Ovary (tissue), 9 donors: ENCODE measurements around the gene NIPSNAP2. TPM values are rescaled to one million over a fixed set of nuclear protein-coding genes. Genes with fewer than 3 reads are reported as not detected.
"Not testable (repeated sequence)": the region's sequence is repeated elsewhere in the genome, so short reads cannot be mapped to it uniquely, and the experiment has no call there.

Source experiments
- DNase-seq, 5 donors: peaks; one replicate each; pipeline ENCODE4 v3.0.0-alpha.2; 2019 to 2020
- H3K27ac ChIP-seq, 2 donors: fragments of 200-600 bp; one replicate each; pipeline versions ENCODE4 v1.5.1 to v1.8.0; 2019 to 2022
- H3K27me3 ChIP-seq: fragments of 200-600 bp; one replicate; pipeline ENCODE4 v1.8.0; 2022
- H3K36me3 ChIP-seq: fragments of 200-600 bp; sonication (generic); one replicate; pipeline ENCODE4 v1.5.1; 2019
- H3K4me1 ChIP-seq: one replicate; pipeline ENCODE4 v1.8.1; 2013; ENCODE audit warnings: mild to moderate bottlenecking, moderate library complexity; ENCODE audit not compliant: insufficient read depth
- H3K4me3 ChIP-seq: fragments of 200-600 bp; sonication (generic); one replicate; pipeline ENCODE4 v1.5.1; 2017
- H3K9me3 ChIP-seq, 2 donors: fragments of 200-600 bp in 1 of 2; sonication (generic) in 1 of 2; one replicate each; pipeline versions ENCODE4 v1.5.1 to v1.8.1; 2013 to 2019; ENCODE audit warnings: mild to moderate bottlenecking in 1 of 2, moderate library complexity in 1 of 2
- EP300 ChIP-seq: sonication (generic); formaldehyde crosslinking; IDR thresholded peaks from one replicate; pipeline ENCODE4 v1.6.1; 2017; ENCODE audit warnings: antibody characterized with exemption
- POLR2A ChIP-seq: fragments of 450-650 bp; IDR thresholded peaks from one replicate; pipeline ENCODE4 v1.6.1; 2017; ENCODE audit warnings: antibody characterized with exemption, mild to moderate bottlenecking, moderate library complexity
- WGBS, 3 donors: extraction: QIAGEN DNeasy Blood & Tissue Kit in 1 of 3; methylation state at CpG; one replicate each; pipeline versions ENCODE4 v1.1.5 to v1.1.7; 2013 to 2017; 5-methylcytosine and 5-hydroxymethylcytosine counted together
- intact Hi-C, 4 donors: fragments of 100-400 bp; cut with DNase I; formaldehyde crosslinking; loops; one replicate each; pipeline versions ENCODE4 v1.11.0 to v1.15.1; 2022 to 2023
- polyA plus RNA-seq, 2 donors: library from polyadenylated mRNA; stranded (reverse); fragments of 200-250 nt in 1 of 2; fragments of 350-450 nt in 1 of 2; fragmentation: Illumina TruSeq in 1 of 2; extraction: RNeasy Lipid Tissue Mini Kit (QIAGEN cat#74804) in 1 of 2; gene quantifications; one replicate each; pipeline ENCODE4 v1.2.3, GENCODE V29; 2013 to 2014
- total RNA-seq, 7 donors: library from RNA; depleted of rRNA in 2 of 7; stranded (reverse); fragments of >200 nt in 2 of 7; fragmentation: NEBNext Ultra II Directional in 3 of 7; extraction: Animal tissue kit (Norgen Biotek cat#: 25700) in 3 of 7; gene quantifications; one replicate each; pipeline versions ENCODE4 v1.1.0 to v1.2.4, GENCODE V29; 2016 to 2023
- TF ChIP-seq, protein P1 (sequence below), 3 donors: fragments of 450-650 bp in 2 of 3; fragments of 200-600 bp in 1 of 3; IDR thresholded peaks; one replicate each; pipeline versions ENCODE4 v1.5.1 to v1.8.0; 2016 to 2022; ENCODE audit warnings: antibody characterized with exemption in 3 of 3, mild to moderate bottlenecking in 1 of 3
- donor health status: DM: no; HTN: no; CAD: no; lungs with moderate emphysema.
- donor health status: DM: no; HTN: no; CAD: no.
- donor health status: Bipolar disorder and iron deficiency.
- donor health status: DM: yes; HTN: yes; CAD: no.
- donor health status: DM: no; HTN: no; CAD: no.
- donor health status: DM: yes; HTN: yes; CAD: no.

NIPSNAP2 gene
- total and polyA plus RNA-seq, 9 donors = 41.0 to 78.5 (median 56.9) TPM

DNA sequence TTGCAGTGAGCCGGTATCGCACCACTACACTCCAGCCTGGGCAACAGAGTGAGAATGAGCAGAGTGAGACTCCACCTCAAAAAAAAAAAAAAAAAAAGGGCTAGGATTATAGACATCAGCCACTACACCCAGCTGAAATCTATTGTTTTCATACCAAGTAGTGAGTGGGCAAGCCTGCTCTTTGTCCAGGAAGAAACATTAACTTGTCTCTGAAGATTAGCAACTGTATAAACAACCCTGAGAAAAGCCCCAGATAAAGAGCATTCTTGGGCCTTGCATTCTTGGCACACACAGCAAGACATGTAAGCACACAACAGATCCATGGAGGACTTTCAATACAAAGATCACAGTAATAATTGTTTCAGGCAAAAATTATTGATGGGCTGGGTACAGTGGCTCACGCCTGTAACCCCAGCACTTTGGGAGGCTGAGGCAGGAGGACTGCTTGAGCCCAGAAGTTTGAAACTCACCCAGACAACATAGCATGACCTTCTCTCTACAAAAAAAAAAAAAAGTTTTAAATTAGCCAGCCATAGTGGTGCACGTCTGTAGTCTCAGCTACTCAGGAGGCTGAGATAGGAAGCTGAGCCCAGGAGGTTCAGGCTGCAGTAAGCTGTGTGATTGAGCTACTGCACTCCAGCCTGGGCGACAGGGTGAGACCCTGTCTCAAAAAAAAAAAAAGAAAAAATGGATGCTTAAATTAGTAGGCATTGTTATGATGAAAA, 82.5 kb downstream of the NIPSNAP2 start:
- Histone ChIP-seq H3K4me3 (no peak overlapping the region), H3K36me3 (no peaks in the 10 kb centered on the region), H3K4me1 (peaks cover 11% of the 10 kb centered on the region), H3K27ac (peak overlapping the region; percentile 38 to 56), H3K9me3 (no peaks in the 10 kb centered on the region), H3K27me3 (no peaks in the 10 kb centered on the region)
- intact Hi-C loops = no loop called here
- 9 to 21% (median 10%) methylated on average over 5 of the region's 5 CpGs for WGBS, 3 donors
- DNase-seq = no peak
- no peak for TF ChIP-seq EP300
- no peak for TF ChIP-seq POLR2A
- TF ChIP-seq, protein P1, sequence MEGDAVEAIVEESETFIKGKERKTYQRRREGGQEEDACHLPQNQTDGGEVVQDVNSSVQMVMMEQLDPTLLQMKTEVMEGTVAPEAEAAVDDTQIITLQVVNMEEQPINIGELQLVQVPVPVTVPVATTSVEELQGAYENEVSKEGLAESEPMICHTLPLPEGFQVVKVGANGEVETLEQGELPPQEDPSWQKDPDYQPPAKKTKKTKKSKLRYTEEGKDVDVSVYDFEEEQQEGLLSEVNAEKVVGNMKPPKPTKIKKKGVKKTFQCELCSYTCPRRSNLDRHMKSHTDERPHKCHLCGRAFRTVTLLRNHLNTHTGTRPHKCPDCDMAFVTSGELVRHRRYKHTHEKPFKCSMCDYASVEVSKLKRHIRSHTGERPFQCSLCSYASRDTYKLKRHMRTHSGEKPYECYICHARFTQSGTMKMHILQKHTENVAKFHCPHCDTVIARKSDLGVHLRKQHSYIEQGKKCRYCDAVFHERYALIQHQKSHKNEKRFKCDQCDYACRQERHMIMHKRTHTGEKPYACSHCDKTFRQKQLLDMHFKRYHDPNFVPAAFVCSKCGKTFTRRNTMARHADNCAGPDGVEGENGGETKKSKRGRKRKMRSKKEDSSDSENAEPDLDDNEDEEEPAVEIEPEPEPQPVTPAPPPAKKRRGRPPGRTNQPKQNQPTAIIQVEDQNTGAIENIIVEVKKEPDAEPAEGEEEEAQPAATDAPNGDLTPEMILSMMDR (IDR thresholded peaks at IDR 0.05) = no peak

DNA sequence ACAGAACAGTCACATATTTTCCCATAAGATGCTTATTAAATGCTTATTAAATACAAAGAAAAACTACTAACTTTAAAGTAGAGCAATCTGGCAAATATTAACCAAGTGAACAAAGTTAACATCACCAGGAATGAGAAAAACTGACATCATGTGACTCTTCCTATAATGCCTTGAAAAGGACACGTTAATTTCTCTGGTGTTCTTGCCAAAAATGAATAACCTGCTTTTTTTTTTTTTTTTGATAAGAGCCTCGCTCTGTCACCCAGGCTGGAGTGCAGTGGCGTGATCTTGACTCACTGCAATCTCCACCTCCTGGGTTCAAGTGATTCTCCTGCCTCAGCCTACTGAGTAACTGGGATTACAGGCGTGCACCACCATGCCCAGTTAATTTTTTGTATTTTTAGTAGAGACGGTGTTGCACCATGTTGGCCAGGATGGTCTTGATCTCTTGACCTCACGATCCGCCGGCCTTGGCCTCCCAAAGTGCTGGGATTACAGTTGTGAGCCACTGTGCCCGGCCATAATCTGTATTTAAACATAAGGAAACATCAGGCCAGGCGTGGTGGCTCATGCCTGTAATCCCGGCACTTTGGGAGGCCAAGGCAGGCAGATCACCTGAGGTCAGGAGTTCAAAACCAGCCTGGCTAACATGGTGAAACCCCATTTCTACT, 83.2 kb downstream of the NIPSNAP2 start:
- H3K36me3 ChIP-seq, intact Hi-C loops, H3K9me3 ChIP-seq, H3K27ac ChIP-seq, H3K27me3 ChIP-seq, DNase-seq, H3K4me3 ChIP-seq: not testable (repeated sequence)
- 47 to 68% (median 55%) methylated on average over 11 of the region's 11 CpGs for WGBS, 3 donors
- peaks cover 15% of the 10 kb centered on the region for H3K4me1 ChIP-seq

DNA sequence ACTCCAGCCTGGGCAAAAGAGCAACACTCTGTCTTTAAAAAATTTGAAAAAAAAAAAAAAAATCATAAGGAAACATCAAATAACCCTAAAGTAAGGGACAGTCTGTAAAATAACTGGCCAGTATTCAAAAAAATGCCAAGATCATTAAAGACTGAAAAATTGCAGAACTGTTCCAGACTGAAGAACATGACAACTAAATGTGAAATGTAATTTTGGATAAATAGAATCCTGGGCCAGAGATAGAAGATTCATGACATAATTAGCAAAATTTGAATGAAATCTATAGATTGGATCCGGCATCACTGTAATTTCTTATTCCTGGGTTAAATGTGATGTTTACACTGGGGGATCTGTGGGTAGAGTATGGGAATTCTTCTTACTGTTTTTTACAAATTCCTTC, 83.9 kb downstream of the NIPSNAP2 start:
- peaks cover 19% of the 10 kb centered on the region for H3K4me1 ChIP-seq

DNA sequence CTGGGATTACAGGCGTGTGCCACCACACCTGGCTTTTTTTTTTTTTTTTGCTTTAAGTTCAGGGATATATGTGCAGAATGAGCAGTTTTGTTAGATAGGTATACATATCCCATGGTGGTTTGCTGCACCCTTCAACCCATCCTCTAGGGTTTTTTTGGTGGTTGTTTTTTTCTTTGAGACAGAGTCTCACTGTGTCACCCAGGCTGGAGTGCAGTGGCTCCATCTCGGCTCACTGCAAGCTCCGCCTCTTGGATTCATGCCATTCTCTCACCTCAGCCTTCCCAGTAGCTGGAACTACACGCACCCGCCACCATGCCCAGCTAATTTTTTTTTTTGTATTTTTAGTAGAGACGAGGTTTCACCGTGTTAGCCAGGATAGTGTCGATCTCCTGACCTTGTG, 84.4 kb downstream of the NIPSNAP2 start:
- H3K4me3 ChIP-seq, intact Hi-C loops, H3K27me3 ChIP-seq, H3K36me3 ChIP-seq, H3K27ac ChIP-seq, H3K9me3 ChIP-seq: not testable (repeated sequence)
- 58 to 72% (median 65%) methylated on average over 8 of the region's 8 CpGs for WGBS, 3 donors
- peak in 1 of 5 donors; percentile 26 for DNase-seq
- H3K4me1 ChIP-seq = peaks cover 19% of the 10 kb centered on the region

More for the DNA sequence above, 83.9 kb downstream of the NIPSNAP2 start:
- no peak overlapping the region for H3K27ac ChIP-seq
- WGBS, 3 donors = 69 to 88% (median 83%) methylated on average over 1 of the region's 1 CpG
- H3K9me3 ChIP-seq = no peaks in the 10 kb centered on the region
- H3K4me3 ChIP-seq = no peak overlapping the region
- TF ChIP-seq POLR2A (no peak), EP300 (no peak)
- TF ChIP-seq, protein P1 (IDR thresholded peaks at IDR 0.05) = no peak
- no peaks in the 10 kb centered on the region for H3K27me3 ChIP-seq
- H3K36me3 ChIP-seq = no peaks in the 10 kb centered on the region
- DNase-seq = no peak
- intact Hi-C loops = no loop called here

Other genes starting within 250 kb of the NIPSNAP2 start
- not detected for gene SEPTIN14, start 101.8 kb upstream of the NIPSNAP2 start, total RNA-seq
- not detected for gene SEPTIN14, start 101.8 kb upstream of the NIPSNAP2 start, polyA plus RNA-seq
- gene ZNF713, start 77.1 kb upstream of the NIPSNAP2 start, total RNA-seq = 1 to 10 TPM; 4.2 to 8.8 (median 5.6) TPM
- 1 to 10 TPM; 3.2 to 7.0 TPM for gene ZNF713, start 77.1 kb upstream of the NIPSNAP2 start, polyA plus RNA-seq
- 10 to 100 TPM in 4 of 7 donors, 1 to 10 TPM in 3; 4.7 to 13.4 (median 11.4) TPM for gene MRPS17, start 12.7 kb upstream of the NIPSNAP2 start, total RNA-seq
- gene MRPS17, start 12.7 kb upstream of the NIPSNAP2 start, polyA plus RNA-seq = 10 to 100 TPM in 1 of 2 donors, 1 to 10 TPM in 1; 8.3 to 18.9 TPM
- gene PSPH, start 86.9 kb downstream of the NIPSNAP2 start, total RNA-seq = 10 to 100 TPM; 10.3 to 36.9 (median 14.8) TPM
- gene PSPH, start 86.9 kb downstream of the NIPSNAP2 start, polyA plus RNA-seq = 10 to 100 TPM in 1 of 2 donors, 1 to 10 TPM in 1; 7.5 to 10.3 TPM
- gene CCT6A, start 87.2 kb downstream of the NIPSNAP2 start, total RNA-seq = 100 to 1,000 TPM in 1 of 7 donors, 10 to 100 TPM in 6; 50.2 to 108 (median 78.3) TPM
- gene CCT6A, start 87.2 kb downstream of the NIPSNAP2 start, polyA plus RNA-seq = 100 to 1,000 TPM in 1 of 2 donors, 10 to 100 TPM in 1; 69.1 to 112 TPM
- gene SUMF2, start 99.7 kb downstream of the NIPSNAP2 start, total RNA-seq = 100 to 1,000 TPM in 5 of 7 donors, 10 to 100 TPM in 2; 56.3 to 119 (median 105) TPM
- gene SUMF2, start 99.7 kb downstream of the NIPSNAP2 start, polyA plus RNA-seq = 100 to 1,000 TPM in 1 of 2 donors, 10 to 100 TPM in 1; 90.2 to 167 TPM
- 1 to 10 TPM; 1.0 to 2.3 (median 1.1) TPM for gene PHKG1, start 128.4 kb downstream of the NIPSNAP2 start, total RNA-seq
- gene PHKG1, start 128.4 kb downstream of the NIPSNAP2 start, polyA plus RNA-seq = 1 to 10 TPM in 1 of 2 donors, under 1 TPM in 1; 0.97 to 1.2 TPM
- gene CHCHD2, start 141.9 kb downstream of the NIPSNAP2 start, total RNA-seq = 100 to 1,000 TPM; 241 to 389 (median 282) TPM
- 100 to 1,000 TPM; 323 to 409 TPM for gene CHCHD2, start 141.9 kb downstream of the NIPSNAP2 start, polyA plus RNA-seq
- 1 to 10 TPM in 1 of 7 donors, not detected in 6; 7.1 TPM for gene NUPR2, start 151.8 kb downstream of the NIPSNAP2 start, total RNA-seq
- not detected for gene NUPR2, start 151.8 kb downstream of the NIPSNAP2 start, polyA plus RNA-seq